Inflammatory macrophage treated with lipopolysaccharide for 1 hour (primary cell): ENCODE results near the gene EPB41L2.

Source experiments
- DNase-seq, 2 donors: peaks; one replicate each; pipeline ENCODE4 v3.0.0-alpha.2; 2020 to 2022

The EPB41L2 gene

GRCh38 chr6:130858054-130858453, 205.0 kb downstream of the EPB41L2 start:
- no peak for DNase-seq

DNA sequence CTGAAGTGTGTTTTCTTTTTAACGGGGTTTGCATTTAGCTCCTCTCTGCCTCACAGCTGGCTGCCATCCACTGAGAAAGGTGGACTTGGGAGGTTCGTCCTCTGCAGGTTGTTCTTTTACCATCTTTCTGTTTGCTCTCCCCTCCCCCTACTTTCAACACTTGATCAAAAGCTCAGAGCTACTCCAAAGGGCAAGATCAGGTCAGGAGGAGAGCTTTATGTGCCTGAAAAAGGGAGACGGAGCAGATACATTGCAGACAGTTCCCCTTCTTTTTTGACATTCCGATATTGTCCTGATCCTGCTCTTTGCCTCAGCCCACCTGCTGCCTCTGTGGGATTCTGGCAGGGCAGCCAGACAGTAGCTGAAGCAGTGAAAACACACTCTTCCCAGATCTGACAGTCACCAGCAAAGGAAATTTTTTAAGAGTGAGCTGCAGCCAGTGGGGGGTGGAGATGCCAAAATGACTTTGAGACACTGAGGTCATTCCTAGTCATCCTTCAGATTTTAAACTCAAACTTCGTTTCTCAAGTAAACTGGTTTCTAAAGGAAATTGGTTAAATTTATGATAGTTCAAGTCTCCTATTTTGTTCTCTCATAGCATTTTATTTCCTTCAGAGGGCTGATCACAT, 209.4 kb downstream of the EPB41L2 start:
- DNase-seq: no peak

- DNase-seq: no peak
Observed at GRCh38 chr6:130852844-130853554, 210.0 kb downstream of the EPB41L2 start.

GRCh38 chr6:130851026-130851425, 212.0 kb downstream of the EPB41L2 start:
- DNase-seq: no peak

DNA sequence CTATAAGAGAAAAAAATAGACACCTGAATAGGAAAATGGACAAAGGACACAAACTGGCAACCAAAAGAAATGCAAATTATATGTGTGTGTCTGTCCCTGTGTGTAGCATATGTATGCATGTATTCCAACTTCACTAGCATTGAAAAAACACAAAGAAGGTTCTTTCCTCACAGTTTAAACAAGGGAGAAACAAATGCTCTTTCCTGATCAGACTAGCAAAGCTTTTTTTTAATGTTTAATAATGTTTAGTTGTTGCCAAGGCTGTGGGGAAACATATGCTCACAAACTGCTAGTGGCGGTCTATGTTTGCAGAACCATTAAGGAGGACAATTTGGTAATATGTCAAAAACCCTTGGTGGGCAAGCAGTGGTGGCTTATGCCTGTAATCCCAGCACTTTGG, 213.5 kb downstream of the EPB41L2 start:
- DNase-seq: no peak

DNA sequence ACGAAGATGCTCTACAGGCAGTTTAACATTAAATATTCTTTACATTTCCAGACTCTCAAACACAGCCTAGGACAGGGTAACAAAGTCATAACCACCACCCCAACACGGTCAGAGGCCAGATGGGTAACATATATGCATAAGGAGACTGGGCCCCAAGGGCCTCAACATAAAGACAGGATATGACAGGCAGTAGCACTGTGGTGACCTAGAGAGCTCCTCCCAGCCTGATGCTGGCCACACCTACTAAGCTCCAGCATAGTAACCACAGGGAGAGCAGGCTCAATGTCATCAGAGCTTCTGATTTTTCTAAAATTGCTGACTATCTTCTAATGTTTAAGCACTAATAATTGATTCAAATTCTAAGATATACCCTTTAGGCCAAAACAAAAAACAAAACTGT, 214.1 kb downstream of the EPB41L2 start:
- DNase-seq: no peak

- DNase-seq: no peak
Observed at GRCh38 chr6:130847001-130847910, 215.8 kb downstream of the EPB41L2 start.

DNA sequence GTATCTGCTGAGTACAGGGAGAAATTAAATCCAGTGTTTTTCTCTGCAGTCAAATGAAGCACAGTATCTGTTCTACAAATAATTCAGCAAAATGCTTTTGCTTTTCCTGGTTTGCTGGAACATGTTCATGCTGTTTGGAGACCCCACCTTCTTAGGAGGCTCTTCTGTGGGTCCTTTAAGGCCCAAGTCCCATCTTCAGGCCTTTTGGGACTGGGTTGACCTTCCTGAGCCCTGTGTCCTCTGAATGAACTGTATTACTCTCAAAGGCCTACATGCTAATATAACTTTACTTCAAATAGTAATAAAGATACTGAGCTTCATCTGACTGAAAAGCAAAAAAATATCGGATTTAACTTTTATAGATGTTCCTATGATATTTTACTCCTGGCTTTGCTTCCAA, 216.5 kb downstream of the EPB41L2 start:
- DNase-seq: no peak

- peak; percentile 13 to 55 for DNase-seq
Observed at GRCh38 chr6:130843575-130844320, 219.3 kb downstream of the EPB41L2 start.

DNA sequence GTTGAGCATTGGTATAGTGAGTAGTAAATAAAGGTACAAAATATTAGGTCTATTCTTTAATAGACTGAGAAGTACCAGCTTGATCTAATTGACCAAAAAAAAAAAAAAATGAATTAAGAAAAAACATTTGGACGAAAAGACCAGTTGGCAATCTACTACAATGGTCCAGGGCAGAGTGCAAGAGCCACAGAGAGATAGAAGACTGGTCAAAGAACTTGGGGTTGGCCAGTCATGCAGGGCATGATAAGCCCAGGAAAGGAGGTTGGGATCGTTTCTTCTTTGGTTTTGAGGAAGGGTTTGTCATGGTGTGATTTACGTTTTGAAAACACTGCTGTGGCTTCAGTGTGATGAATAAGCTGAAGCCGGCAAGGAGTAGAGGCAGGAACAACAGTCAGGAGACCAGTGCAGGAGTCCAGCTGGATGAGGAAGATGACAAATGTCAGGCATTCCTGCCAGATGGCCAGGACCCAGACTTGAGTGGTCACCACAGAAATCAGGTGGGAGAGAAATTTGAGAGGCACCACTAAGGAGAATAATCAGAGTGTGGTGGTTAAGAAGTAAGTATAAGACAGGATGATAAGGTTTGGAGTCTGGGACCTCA, 221.8 kb downstream of the EPB41L2 start:
- no peak for DNase-seq

GRCh38 chr6:130840050-130840449, 223.0 kb downstream of the EPB41L2 start:
- no peak for DNase-seq

GRCh38 chr6:130839379-130839778, 223.7 kb downstream of the EPB41L2 start:
- no peak for DNase-seq

- no peak for DNase-seq
Observed at GRCh38 chr6:130838951-130839350, 224.1 kb downstream of the EPB41L2 start.

DNA sequence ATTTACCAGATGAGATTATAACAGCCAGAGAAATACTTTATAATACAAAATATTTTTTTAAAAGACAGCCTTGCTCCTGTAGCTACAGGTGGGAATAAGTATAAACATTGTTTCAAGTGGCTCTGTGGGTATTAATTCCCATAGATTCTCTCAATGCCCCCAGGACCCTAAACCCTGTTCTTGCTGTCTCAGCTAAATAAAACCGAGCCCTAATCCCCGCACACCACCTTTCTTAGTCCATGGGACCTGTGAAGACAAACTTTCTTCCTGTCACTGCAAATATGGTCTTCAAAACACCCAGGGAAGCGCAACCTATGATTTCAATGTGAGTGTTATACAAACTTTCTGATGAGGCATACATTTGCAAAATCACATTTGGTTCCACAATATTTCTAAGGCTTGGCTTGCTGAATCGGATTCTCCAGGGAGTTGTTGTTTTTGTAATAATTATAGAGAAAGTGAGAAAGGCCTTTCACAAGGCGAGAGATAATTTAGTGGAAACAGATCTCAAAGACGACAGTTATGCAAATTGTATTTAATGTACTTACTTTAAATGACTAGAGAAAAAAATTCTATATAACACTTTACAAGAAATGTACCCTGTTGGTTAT, 224.7 kb downstream of the EPB41L2 start:
- DNase-seq: no peak

- DNase-seq: no peak
Observed at GRCh38 chr6:130837067-130837466, 226.0 kb downstream of the EPB41L2 start.

GRCh38 chr6:130836055-130836640, 226.9 kb downstream of the EPB41L2 start:
- peak; percentile 16 to 29 for DNase-seq

- no peak for DNase-seq
Observed at GRCh38 chr6:130834482-130835251, 228.4 kb downstream of the EPB41L2 start.

DNA sequence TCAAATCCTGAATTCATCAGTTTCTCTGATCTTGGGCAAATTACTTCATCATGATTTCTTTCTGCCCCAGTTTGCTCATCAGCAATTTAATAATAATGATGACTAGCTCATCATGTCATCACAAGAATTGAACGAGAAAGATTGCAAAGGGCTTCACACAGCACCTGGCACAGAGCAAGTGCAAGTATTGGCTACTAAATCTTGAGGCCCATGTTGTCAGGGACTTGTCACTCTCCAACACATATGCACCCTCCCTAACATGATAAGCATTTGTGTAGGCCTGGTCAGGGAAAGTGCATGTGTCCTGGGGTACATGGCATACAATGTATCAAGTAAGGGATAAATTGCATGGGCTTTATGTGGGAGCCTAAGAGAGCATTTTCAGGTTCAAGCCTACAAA, 229.5 kb downstream of the EPB41L2 start:
- DNase-seq: no peak

GRCh38 chr6:130831607-130832006, 231.4 kb downstream of the EPB41L2 start:
- no peak for DNase-seq

- DNase-seq: no peak
Observed at GRCh38 chr6:130829333-130829910, 233.6 kb downstream of the EPB41L2 start.
